ACC112 (cell line): Measurements from ENCODE around the gene STPG4.
"Not testable (repeated sequence)": the region's sequence is repeated elsewhere in the genome, so short reads cannot be mapped to it uniquely, and the experiment has no call there.

Source experiments
- H2AFZ ChIP-seq: fragments of 200-600 bp; sonication (generic); one replicate; pipeline ENCODE4 v1.6.0; 2017; ENCODE audit warnings: antibody characterized with exemption, low read length; ENCODE audit not compliant: unreplicated experiment
- H3K27ac ChIP-seq: fragments of 200-600 bp; sonication (generic); 2 replicates; pipeline ENCODE4 v1.5.1; 2014; ENCODE audit warnings: low read depth, mild to moderate bottlenecking, antibody characterized with exemption, low read length, moderate library complexity
- H3K27me3 ChIP-seq: fragments of 200-600 bp; sonication (generic); 2 replicates; pipeline ENCODE4 v1.6.1; 2014; ENCODE audit warnings: mild to moderate bottlenecking, antibody characterized with exemption, low read length, moderate library complexity, mixed read lengths; ENCODE audit not compliant: insufficient read depth
- H3K36me3 ChIP-seq: fragments of 200-600 bp; sonication (generic); 2 replicates; pipeline ENCODE4 v1.6.1; 2016; ENCODE audit warnings: mild to moderate bottlenecking, antibody characterized with exemption, low read length, moderate library complexity, mixed read lengths; ENCODE audit not compliant: insufficient read depth
- H3K4me1 ChIP-seq: fragments of 200-600 bp; sonication (generic); one replicate; pipeline ENCODE4 v1.6.1; 2016; ENCODE audit warnings: low read length, mixed read lengths; ENCODE audit not compliant: insufficient read depth, unreplicated experiment, control insufficient read depth
- H3K4me3 ChIP-seq: fragments of 200-600 bp; sonication (generic); 2 replicates; pipeline ENCODE4 v1.5.1; 2014; ENCODE audit warnings: mild to moderate bottlenecking, low read depth, low read length
- H3K79me2 ChIP-seq: fragments of 200-600 bp; sonication (generic); one replicate; pipeline ENCODE4 v1.6.0; 2016; ENCODE audit warnings: low read length; ENCODE audit not compliant: control insufficient read depth, unreplicated experiment, insufficient read depth

Gene STPG4

DNA sequence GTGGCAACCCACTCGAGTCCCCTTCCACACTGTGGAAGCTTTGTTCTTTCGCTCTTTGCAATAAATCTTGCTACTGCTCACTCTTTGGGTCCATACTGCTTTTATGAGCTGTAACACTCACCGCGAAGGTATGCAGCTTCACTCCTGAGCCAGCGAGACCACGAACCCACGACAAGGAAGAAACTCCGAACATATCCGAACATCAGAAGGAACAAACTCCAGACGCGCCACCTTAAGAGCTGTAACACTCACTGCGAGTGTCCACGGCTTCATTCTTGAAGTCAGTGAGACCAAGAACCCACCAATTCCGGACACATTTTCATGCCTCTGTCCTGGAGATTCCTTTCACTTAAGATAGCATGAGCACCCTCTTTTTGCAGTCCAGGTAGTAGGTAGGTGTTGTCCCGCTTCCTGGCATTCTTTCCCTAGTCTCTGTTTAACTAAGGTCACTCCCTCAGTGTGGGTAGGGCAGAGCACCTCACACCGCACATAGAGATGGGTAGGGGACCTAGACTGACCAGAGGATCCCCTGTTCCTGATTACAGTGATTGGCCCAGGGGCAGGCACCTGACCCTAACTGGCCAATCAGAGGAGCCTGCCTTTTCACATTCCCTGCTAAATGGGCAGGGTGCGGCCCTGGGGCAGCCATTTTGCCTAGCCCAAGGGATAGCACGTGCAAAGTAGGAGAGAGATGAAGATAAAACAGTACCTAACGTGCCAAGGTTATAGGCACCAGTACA, 46.7 kb downstream of the STPG4 start:
- H3K79me2 ChIP-seq, H3K4me3 ChIP-seq, H3K36me3 ChIP-seq, H3K27me3 ChIP-seq, H3K4me1 ChIP-seq, H2AFZ ChIP-seq, H3K27ac ChIP-seq: not testable (repeated sequence)

DNA sequence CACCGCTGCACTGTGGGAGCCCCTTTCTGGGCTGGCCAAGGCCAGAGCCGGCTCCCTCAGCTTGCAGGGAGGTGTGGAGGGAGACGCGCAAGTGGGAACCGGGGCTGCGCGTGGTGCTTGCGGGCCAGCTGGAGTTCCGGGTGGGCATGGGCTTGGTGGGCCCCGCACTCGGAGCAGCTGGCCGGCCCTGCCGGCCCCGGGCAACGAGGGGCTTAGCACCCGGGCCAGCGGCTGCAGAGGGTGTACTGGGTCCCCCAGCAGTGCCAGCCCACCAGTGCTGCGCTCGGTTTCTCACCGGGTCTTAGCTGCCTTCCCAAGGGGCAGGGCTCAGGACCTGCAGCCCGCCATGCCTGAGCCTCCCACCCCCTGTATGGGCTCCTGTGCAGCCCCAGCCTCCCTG, 47.9 kb downstream of the STPG4 start:
- not testable (repeated sequence) for H3K27ac ChIP-seq, H3K36me3 ChIP-seq, H2AFZ ChIP-seq, H3K79me2 ChIP-seq, H3K27me3 ChIP-seq, H3K4me1 ChIP-seq, H3K4me3 ChIP-seq

DNA sequence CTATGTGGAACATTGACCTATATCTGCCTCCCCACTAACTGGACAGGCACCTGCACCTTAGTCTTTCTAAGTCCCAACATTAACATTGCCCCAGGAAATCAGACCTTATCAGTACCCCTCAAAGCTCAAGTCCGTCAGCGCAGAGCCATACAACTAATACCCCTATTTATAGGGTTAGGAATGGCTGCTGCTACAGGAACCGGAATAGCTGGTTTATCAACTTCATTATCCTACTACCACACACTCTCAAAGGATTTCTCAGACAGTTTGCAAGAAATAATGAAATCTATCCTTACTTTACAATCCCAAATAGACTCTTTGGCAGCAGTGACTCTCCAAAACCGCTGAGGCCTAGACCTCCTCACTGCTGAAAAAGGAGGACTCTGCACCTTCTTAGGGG, 48.9 kb downstream of the STPG4 start:
- not testable (repeated sequence) for H3K36me3 ChIP-seq, H3K27ac ChIP-seq, H3K27me3 ChIP-seq, H3K4me3 ChIP-seq, H3K79me2 ChIP-seq, H2AFZ ChIP-seq, H3K4me1 ChIP-seq

DNA sequence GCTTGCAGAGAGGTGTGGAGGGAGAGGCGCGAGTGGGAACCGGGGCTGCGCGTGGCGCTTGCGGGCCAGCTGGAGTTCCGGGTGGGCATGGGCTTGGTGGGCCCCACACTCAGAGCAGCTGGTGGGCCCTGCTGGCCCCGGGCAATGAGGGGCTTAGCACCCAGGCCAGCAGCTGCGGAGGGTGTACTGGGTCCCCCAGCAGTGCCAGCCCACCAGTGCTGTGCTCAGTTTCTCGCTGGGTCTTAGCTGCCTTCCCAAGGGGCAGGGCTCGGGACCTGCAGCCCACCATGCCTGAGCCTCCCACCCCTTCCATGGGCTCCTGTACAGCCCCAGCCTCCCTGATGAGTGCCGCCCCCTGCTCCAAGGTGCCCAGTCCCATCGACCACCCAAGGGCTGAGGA, 55.4 kb downstream of the STPG4 start:
- not testable (repeated sequence) for H3K27me3 ChIP-seq, H3K4me1 ChIP-seq, H2AFZ ChIP-seq, H3K36me3 ChIP-seq, H3K4me3 ChIP-seq, H3K27ac ChIP-seq, H3K79me2 ChIP-seq

DNA sequence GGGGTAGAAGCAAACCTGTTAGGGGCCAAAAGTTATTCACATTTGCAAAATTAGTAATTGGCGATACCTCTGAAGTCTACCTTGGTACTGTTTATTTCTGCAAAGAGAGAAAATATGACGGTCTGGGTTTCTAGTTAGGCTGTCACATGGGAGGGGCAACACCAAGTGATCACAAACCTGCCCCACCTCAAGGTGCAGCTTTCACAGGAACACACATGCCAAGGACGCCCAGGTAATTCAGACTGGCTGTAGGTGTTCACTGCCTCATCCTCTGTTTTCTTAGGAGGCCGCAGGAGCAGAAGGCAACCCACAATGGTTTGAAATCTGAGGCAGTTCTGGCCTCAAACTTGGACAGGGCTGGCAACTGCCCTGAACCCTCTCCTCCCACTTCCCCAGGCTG, 56.2 kb downstream of the STPG4 start:
- H3K4me3 ChIP-seq: no peak overlapping the region
- H3K27me3 ChIP-seq: no peaks in the 10 kb centered on the region
- H3K27ac ChIP-seq: no peak overlapping the region
- no peak overlapping the region for H2AFZ ChIP-seq
- H3K36me3 ChIP-seq: no peaks in the 10 kb centered on the region
- no peaks in the 10 kb centered on the region for H3K4me1 ChIP-seq
- no peaks in the 10 kb centered on the region for H3K79me2 ChIP-seq

DNA sequence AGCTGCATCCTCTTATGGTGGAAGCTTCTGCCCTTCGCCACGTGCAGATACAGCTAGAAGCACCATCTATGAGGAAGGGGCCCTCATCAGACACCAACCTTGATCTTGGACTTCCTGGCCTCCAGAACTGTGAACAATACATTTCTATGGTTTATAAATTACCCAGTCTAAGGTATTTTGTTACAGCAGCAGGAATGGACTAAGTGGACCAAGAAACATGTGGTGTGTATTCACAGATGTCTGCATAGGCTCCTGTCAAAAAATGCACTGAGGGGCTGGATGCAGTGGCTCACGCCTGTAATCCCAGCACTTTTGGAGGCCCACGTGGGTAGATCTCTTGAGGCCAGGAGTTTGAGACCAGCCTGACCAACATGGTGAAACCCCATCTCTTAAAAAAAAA, 57.5 kb downstream of the STPG4 start:
- no peak overlapping the region for H3K27ac ChIP-seq
- no peak overlapping the region for H2AFZ ChIP-seq
- H3K4me1 ChIP-seq: no peaks in the 10 kb centered on the region
- H3K27me3 ChIP-seq: no peaks in the 10 kb centered on the region
- no peaks in the 10 kb centered on the region for H3K79me2 ChIP-seq
- no peaks in the 10 kb centered on the region for H3K36me3 ChIP-seq
- no peak overlapping the region for H3K4me3 ChIP-seq

DNA sequence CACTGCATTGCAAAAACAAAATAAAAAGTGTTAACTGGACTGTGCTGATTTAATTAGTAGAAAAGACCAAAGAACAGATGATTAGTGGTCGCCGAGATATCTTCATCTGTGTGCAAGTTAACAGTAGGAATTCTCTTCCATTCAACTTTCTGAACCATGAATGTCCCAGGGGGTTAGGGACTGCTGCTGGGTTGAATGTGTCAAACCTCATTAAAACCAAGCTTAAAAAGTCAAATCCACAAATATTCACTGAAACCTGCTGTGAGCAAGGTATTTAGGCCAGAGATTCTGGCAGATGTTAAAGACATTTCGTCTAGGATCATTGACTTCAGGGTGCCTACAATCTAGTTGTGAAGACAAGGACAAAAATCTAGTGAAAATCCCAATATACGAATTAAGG, 58.7 kb downstream of the STPG4 start:
- H3K27ac ChIP-seq: no peak overlapping the region
- H2AFZ ChIP-seq: no peak overlapping the region
- peaks cover 4% of the 10 kb centered on the region for H3K4me1 ChIP-seq
- no peaks in the 10 kb centered on the region for H3K36me3 ChIP-seq
- H3K4me3 ChIP-seq: no peak overlapping the region
- H3K27me3 ChIP-seq: no peaks in the 10 kb centered on the region
- H3K79me2 ChIP-seq: no peaks in the 10 kb centered on the region

DNA sequence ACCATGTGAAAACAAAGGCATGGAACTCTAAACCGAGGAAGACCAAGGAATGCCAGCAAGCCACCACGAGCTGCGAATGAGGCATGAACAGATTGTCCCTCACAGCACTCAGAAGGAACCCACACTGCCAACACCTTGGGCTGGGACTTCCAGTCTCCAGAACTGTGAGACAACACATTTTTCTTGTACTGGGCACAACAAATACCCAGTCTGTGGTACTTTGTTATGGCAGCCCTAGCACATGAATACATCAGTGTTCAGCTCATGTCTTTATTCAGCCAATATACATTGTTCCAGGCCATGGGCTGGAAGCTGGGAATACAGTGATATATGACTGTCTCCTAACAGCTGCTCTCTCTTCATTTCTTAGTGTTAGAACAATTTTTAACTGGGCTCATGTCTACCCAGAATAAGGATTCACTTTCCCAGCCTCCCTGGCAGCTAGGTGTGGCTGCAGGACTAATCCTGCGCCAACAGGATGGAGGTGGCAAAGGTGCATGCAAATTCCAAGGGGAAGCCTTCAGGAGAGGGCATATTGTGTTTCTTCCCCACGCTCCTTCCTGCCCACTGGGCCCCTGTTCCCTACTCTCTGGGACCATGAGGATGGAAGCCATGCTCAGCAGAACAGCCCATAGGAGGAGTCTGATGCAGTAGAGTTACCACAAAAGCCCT, 59.6 kb downstream of the STPG4 start:
- peaks cover 6% of the 10 kb centered on the region for H3K4me1 ChIP-seq
- no peaks in the 10 kb centered on the region for H3K27me3 ChIP-seq
- no peaks in the 10 kb centered on the region for H3K36me3 ChIP-seq
- H3K27ac ChIP-seq: no peak overlapping the region
- no peak overlapping the region for H2AFZ ChIP-seq
- no peak overlapping the region for H3K4me3 ChIP-seq
- no peaks in the 10 kb centered on the region for H3K79me2 ChIP-seq

DNA sequence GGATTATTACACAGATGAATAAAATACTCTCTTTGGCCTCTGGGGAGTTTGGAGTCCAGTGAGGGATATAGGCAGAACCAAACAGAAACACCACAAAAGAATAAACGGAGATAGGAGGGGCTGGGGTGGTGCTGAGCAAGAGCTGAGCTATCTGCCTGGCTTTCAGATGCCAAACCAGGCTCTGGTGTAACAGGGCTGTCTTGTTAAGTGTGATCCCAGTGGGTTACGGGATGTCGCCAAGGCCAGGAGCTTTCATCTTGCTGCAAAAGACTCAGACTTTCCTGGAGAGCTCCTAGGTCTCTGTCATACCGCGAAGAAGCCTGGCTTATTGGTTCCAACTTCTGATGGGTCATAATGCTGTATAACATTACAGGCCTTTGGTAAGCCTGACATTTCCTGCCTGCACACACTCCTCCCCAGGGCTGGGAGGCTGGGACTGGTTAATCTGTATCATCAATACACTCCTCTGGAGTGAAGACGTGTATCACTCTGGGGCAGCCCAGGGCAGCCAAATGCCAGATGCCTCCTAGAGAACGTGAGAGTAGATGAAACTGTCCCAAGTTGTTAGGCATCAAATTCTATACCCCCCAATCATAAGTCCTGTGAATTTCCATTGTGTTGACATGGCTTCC, 60.5 kb downstream of the STPG4 start:
- peaks cover 6% of the 10 kb centered on the region for H3K4me1 ChIP-seq
- no peaks in the 10 kb centered on the region for H3K27me3 ChIP-seq
- H2AFZ ChIP-seq: no peak overlapping the region
- no peaks in the 10 kb centered on the region for H3K79me2 ChIP-seq
- H3K36me3 ChIP-seq: no peaks in the 10 kb centered on the region
- no peak overlapping the region for H3K27ac ChIP-seq
- no peak overlapping the region for H3K4me3 ChIP-seq

DNA sequence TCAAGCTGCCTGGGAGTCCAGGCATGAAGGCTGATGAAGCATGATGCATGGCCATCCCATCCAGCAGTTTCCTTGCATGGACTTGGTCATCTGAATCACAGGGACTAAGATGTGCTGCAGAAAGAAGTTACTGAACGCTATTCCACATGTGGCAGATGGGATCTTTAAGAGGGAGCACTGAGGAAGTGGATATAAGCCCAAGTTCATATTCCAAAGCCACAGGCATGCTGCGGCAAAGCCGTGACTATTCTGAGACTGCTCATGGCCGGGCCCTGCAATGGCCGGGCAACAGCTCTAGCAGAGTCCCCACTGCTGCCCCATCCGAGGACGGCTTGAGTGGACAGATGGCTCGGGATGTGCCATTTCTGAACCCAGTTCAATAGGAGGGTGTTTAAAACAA, 61.5 kb downstream of the STPG4 start:
- Histone ChIP-seq H3K79me2 (no peaks in the 10 kb centered on the region), H3K27ac (no peak overlapping the region), H3K36me3 (no peaks in the 10 kb centered on the region), H2AFZ (no peak overlapping the region), H3K27me3 (no peaks in the 10 kb centered on the region), H3K4me3 (no peak overlapping the region), H3K4me1 (peaks cover 15% of the 10 kb centered on the region)

DNA sequence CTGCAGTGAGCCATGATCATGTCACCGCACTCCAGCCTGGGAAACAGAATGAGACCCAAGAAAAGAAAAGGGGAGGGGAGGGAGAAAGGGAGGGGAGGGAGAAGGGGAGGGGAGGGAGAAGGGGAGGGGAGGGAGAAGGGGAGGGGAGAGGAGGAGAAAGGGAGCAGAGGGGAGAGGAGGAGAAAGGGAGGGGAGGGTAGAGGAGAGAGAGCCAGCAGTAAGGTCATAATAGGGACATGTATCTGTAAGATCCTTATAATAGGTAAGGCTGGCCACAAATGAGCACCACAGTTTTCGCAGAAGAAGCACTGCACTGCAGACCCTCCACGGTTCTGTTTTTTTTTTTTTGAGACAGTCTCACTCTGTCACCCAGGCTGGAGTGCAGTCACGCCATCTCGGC, 62.6 kb downstream of the STPG4 start:
- H3K27ac ChIP-seq: no peak overlapping the region
- no peaks in the 10 kb centered on the region for H3K36me3 ChIP-seq

More for the DNA sequence above, 62.6 kb downstream of the STPG4 start:
- Histone ChIP-seq H3K4me3 (no peak overlapping the region), H3K27me3 (no peaks in the 10 kb centered on the region), H2AFZ (no peak overlapping the region), H3K79me2 (no peaks in the 10 kb centered on the region), H3K4me1 (peaks cover 19% of the 10 kb centered on the region)
